Stimulated activated CD8-positive, alpha-beta memory T cell treated with anti-CD3 and anti-CD28 coated beads, Interleukin-2, amount 100 ng/mL, for 1 hour (primary cell): Measurements from ENCODE around the gene LSM2.
"Not testable (repeated sequence)": the region's sequence is repeated elsewhere in the genome, so short reads cannot be mapped to it uniquely, and the experiment has no call there.

Source experiments
- DNase-seq, 2 donors: peaks; one replicate each; pipeline ENCODE4 v3.0.0-alpha.2; 2020; ENCODE audit warnings: low read depth in 2 of 2

Gene LSM2

GRCh38 chr6:31797588-31797987, 9.2 kb downstream of the LSM2 start:
- no peak for DNase-seq

- no peak for DNase-seq
These were observed 9.8 kb downstream of the LSM2 start for GRCh38 chr6:31796993-31797385.

GRCh38 chr6:31795616-31796298, 11.0 kb downstream of the LSM2 start, which contains the start of gene VARS1:
VARS1 (minus strand) TSS chr6:31795752; CDS start chr6:31795217, 535 bp downstream.
- DNase-seq, result peak; percentile 71 to 78

GRCh38 chr6:31794866-31795615, 11.7 kb downstream of the LSM2 start:
- no peak for DNase-seq

- DNase-seq, result no peak
These were observed 12.4 kb downstream of the LSM2 start for GRCh38 chr6:31794294-31794865.

GRCh38 chr6:31793927-31794245, 12.9 kb downstream of the LSM2 start:
- not testable (repeated sequence) for DNase-seq

- no peak for DNase-seq
These were observed 14.0 kb downstream of the LSM2 start for GRCh38 chr6:31792761-31793171.

- DNase-seq, result no peak
These were observed 14.7 kb downstream of the LSM2 start for GRCh38 chr6:31792090-31792374.

- no peak for DNase-seq
These were observed 15.3 kb downstream of the LSM2 start for GRCh38 chr6:31791324-31792089.

- DNase-seq, result no peak
These were observed 21.3 kb downstream of the LSM2 start for GRCh38 chr6:31785475-31785874.

GRCh38 chr6:31784098-31784925, 22.5 kb downstream of the LSM2 start:
- DNase-seq, result no peak

GRCh38 chr6:31782126-31782855, 24.5 kb downstream of the LSM2 start:
- no peak for DNase-seq

GRCh38 chr6:31781244-31782125, 25.3 kb downstream of the LSM2 start:
- no peak for DNase-seq

GRCh38 chr6:31780507-31781243, 26.1 kb downstream of the LSM2 start:
- DNase-seq, result no peak

GRCh38 chr6:31779908-31780307, 26.9 kb downstream of the LSM2 start:
- no peak for DNase-seq

GRCh38 chr6:31778999-31779885, 27.5 kb downstream of the LSM2 start:
- no peak for DNase-seq

GRCh38 chr6:31778193-31778592, 28.6 kb downstream of the LSM2 start:
- DNase-seq, result no peak

- DNase-seq, result no peak
These were observed 29.1 kb downstream of the LSM2 start for GRCh38 chr6:31777667-31778050.
